Stimulated activated CD4-positive, alpha-beta T cell treated with anti-CD3 and anti-CD28 coated beads, Interleukin-2, amount 100 ng/mL, for 48 hours (primary cell): Measurements from ENCODE around the gene ZC2HC1B.
"Not testable (repeated sequence)": the region's sequence is repeated elsewhere in the genome, so short reads cannot be mapped to it uniquely, and the experiment has no call there.

Experiments used
- DNase-seq, 2 donors: peaks; one replicate each; pipeline ENCODE4 v3.0.0-alpha.2; 2020

Gene ZC2HC1B

GRCh38 chr6:143871202-143871730, 7.0 kb downstream of the ZC2HC1B start:
- DNase-seq: not testable (repeated sequence)

- no peak for DNase-seq
Observed at GRCh38 chr6:143872201-143872600, 7.9 kb downstream of the ZC2HC1B start.

DNA sequence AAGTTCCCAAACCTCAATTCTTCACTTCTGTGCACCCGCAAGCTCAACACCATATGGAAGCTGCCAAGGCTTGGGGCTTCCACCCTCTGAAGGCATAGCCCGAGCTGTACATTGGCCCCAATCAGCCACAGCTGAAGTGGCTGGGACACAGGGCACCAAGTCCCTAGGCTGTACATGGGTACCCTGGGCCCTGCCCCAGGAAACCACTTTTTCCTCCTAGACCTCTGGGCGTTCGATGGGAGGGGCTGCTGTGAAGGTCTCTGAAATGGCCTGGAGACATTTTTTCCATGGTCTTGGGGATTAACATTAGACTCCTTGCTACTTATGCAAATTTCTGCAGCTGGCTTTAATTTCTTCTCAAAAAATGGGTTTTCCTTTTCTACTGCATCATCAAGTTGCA, 9.3 kb downstream of the ZC2HC1B start:
- DNase-seq: not testable (repeated sequence)

DNA sequence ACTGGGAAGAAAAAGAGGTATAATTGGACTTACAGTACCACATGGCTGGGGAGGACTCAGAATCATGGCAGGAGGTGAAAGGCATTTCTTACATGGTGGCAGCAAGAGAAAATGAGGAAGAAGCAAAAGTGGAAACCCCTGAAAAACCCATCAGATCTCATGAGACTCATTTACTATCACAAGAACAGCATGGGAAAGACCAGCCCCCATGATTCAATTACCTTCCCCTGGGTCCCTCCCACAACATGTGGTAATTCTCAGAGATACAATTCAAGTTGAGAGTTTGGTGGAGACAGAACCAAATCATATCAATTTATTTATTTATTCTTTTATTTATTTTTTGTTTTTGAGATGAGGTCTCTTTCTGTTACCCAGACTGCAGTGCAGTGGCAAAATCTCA, 10.2 kb downstream of the ZC2HC1B start:
- DNase-seq: not testable (repeated sequence)

GRCh38 chr6:143877584-143878271, 13.5 kb downstream of the ZC2HC1B start:
- DNase-seq: no peak

DNA sequence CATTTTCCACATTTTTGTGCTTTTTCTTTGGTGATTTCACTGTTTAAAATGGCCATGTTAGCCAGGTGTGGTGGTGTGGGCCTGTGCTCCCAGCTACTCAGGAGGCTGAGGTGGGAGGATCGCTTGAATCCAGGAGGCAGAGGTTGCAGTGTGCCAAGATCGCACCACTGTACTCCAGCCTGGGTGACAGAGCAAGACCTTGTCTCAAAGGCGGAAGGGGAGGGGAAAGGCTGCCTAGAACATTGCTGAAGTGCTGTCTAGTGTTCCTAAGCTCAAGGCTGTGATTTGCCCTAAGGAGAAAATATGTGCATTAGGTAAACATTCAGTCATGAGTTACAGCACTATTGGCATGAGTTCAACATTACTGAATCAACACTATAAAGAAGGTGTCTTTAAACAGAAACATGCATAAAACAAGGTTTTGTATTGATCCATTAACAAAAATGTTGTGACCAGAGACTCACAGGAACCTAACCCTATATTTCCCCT, 14.0 kb downstream of the ZC2HC1B start:
- DNase-seq: no peak

DNA sequence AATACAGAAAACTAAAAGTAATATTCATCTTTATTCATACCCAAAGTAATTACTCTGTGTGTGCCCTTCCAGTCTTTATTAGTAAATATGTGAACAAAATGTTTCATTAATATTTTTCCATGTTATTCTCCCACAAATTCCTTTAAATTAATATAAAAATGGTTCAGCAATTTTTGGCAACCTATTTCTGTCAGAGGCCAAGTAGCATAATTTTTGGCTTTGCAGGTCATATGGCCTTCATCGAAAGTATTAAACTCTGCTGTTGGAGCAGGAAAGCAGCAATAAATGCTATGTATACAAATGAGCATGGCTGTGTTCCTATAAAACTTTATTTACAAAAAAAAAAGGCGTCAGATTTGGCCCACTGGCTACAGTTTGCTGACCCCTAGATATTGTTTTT, 16.1 kb downstream of the ZC2HC1B start:
- DNase-seq: no peak

- no peak for DNase-seq
Observed at GRCh38 chr6:143882401-143882930, 18.2 kb downstream of the ZC2HC1B start.

DNA sequence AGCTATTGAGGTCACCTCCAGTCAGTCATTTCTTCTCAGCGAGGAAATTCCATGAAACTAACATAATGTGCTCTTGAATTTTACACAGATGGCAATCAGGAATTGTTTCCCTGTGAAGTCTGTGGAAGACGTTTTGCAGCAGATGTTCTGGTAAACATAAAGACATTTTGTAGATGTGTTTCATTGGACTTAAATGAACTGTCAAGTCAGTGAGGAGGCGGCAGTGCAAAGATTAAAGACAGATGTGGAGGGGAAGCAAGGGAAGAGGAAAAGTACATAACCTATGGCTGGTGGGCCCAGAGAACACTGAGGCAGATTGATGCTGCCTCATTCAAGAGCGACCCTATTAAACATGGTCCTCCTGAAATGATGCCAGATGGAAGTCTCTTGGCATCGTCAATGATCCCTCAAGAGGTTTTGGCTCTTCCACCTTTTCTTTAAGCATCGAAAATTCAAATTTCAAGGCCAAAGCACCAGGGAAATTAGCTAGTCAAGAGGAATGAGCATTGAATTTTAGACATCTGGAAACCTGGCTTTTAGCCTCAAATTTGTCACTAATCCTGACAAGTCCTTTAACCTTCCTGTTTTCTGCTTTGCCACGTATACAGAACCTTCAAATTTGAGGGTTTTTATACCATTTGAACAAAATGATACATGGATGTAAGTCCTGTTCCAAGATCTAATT, 20.1 kb downstream of the ZC2HC1B start:
- no peak for DNase-seq

- no peak for DNase-seq
Observed at GRCh38 chr6:143885116-143885515, 20.8 kb downstream of the ZC2HC1B start.

DNA sequence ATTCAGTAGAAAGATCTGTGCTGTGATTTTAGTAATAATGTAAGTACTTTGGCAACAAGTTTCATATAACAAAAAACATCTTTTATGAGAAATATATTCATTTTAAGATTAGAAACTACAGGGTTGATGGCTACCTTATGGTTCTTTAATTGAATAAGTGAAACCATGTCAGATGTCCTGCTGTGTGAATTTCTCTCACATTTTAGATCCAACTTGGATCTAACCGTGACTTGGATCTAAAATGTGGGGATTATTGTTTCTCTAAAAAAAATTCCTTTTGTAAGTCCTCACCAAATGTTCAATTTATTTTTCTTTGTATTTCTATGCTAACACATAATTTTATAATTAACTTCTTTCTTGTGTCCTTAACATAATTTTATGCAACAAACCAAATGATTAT, 30.4 kb downstream of the ZC2HC1B start:
- no peak for DNase-seq

DNA sequence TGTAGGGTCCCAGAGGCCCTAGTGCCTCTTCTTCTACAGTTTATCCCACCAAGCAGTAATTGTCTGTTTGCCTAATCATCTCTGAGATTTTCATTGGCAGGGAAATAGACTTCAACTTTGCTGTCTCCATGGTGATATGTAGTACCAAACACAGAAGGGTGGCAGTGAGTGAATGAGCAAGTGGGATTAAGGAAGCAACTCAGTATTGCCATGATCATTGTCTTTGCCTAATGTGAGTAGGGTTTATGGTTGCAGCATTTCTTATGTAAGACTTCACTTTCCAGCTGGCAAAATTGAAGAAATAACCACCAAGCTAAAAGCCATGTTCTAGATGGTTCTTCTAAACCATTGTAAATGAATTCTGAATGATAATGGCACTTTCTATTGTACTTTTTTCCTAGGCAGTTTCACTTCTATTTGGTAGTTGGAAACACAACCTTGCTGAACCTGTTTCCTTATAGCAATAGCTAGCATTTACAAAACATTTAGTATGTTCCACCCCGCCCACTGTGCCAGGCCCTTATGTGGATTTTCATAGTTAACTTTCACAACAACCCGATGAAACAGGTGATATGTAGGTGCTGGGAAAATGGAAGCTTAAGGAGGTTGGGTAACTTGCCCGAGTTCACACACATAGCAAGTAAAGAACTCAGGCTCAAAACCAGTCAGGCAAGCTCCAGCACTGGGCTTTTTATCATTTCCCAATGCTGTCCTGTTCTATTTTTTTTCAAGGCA, 32.0 kb downstream of the ZC2HC1B start:
- DNase-seq: no peak

- no peak for DNase-seq
Observed at GRCh38 chr6:143900358-143900757, 36.1 kb downstream of the ZC2HC1B start.

- no peak for DNase-seq
Observed at GRCh38 chr6:143901885-143902750, 37.8 kb downstream of the ZC2HC1B start.

DNA sequence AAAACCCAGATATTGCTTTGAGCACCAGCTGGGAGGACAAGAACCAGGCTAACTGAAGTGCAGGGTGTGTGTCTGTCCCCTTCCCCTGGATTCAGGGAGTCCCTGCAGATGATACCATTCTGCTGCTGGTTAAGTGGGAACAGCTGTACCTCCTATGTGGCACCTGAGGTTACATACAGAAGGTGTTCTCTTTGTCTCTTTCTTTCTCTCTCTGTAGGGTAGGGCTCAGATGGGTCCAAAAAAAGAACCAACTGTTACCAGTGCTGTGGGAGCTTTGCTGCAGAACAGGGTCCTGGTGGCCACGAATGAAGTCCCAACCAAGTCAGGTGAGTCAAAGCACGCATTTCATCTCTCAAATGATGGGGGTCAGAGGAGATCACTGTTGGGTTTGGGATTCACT, 38.6 kb downstream of the ZC2HC1B start:
- DNase-seq: no peak

DNA sequence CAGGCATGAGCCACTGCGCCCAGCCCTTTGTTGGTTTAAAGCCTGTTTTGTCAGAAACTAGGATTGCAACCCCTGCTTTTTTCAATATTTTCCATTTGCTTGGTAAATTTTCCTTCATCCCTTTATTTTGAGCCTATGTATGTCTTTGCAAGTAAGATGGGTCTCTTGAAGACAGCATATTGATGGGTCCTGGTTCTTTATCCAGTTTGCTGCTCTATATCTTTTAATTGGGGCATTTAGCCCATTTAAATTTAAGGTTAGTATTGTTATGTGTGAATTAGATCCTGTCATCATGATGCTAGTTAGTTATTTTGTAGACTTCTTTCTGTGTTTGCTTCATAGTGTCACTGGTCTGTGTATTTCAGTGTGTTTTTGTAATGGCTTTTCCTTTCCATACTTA, 46.8 kb downstream of the ZC2HC1B start:
- no peak for DNase-seq

DNA sequence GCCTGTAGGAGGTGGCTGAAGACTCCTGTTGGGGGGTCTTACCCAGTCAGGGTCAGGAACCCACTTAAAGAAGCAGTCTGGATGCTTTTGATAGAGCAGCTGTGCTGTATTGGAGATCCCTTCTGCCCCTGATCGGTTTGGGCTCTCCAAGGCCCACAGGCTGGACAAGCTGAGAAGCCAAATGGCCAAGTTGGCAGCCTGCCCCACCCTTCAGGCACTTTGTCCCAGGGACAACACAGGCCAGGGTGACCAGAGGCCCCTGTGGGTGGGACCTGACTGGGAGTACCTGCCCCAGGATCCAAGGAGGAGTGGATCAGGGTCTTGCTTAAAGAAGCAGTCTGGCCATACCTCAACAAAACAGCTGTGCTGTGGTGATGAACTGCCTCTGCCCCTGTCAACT, 48.4 kb downstream of the ZC2HC1B start:
- no peak for DNase-seq

GRCh38 chr6:143917026-143917425, 52.8 kb downstream of the ZC2HC1B start:
- DNase-seq: not testable (repeated sequence)

GRCh38 chr6:143928853-143929252, 64.6 kb downstream of the ZC2HC1B start:
- no peak for DNase-seq

- DNase-seq: no peak
Observed at GRCh38 chr6:143929975-143930374, 65.7 kb downstream of the ZC2HC1B start.

GRCh38 chr6:143934331-143934730, 70.1 kb downstream of the ZC2HC1B start:
- DNase-seq: no peak

DNA sequence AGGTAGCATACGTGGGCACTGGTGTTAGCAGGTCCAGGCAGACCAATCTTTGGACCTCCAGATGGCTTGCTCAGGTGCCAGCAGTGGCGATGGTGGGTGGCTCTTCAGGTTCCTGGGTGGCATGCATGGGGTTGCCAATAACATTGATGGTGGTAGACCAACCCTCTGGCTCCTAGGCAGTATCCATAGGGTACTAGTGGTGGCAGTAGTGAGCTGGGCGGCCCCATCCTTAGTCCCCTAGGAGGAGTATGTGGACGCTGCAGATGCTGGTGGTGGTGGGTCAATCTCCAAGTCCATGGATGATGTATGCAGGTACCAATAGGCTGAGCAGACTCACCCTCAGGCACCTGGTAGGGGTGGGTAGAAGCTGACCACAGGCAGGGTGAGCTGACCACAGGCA, 70.6 kb downstream of the ZC2HC1B start:
- no peak for DNase-seq
